HG02870 (cell line): ENCODE data around the gene CFAP90.
A peak's percentile ranks its signal among the peaks of the same experiment; 100 is the strongest.

Experiments used
- ATAC-seq: cut with Tn5 transposase; IDR thresholded peaks from one replicate; pipeline ENCODE4 v1.9.1; 2021; ENCODE audit warnings: mild to moderate bottlenecking, moderate library complexity; ENCODE audit not compliant: unreplicated experiment

The CFAP90 gene

DNA sequence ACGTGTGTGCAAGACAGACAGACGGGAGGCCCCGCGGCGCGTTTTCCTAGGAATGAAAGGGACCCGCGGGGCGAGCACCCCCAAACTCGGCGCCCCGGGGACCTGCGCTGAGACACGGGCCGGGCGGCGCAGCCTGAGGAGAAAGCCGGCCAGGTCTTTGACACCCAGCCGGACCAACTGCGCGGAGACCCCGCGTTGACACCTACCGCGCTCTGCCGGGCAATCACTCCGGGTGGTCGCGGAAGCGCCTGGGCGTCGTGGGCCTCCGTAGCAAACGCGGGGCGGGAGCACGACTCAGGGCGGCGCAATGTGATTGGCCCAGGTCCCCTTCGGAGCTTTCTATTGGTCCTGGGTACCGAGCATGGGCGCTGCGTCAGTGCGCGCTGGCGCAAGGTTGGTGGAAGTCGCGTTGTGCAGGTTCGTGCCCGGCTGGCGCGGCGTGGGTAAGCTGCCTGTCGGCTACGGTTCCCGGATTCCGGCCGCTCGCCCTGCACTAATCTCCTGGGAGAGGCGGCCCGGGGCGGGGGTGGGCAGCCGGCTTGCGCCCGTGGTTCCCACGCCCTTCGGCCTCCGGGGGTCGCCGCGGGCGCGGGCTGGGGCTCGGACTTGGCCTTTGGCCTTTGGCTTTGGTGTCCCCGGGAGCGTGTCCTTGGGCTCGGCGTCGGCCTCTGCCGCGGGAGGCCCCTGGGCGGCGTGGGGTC lies 18.0 kb upstream of the CFAP90 start, which contains the start of the genes FASTKD3 and MTRR:
Gene FASTKD3, minus strand, starts transcription at position 259 of the 701 bp plus-strand sequence. CDS start 948 bp downstream, outside the sequence.
Gene MTRR, plus strand, starts transcription at position 376 of the 701 bp plus-strand sequence. CDS start 1,647 bp downstream, outside the sequence.
- peak; percentile 90 for ATAC-seq

DNA sequence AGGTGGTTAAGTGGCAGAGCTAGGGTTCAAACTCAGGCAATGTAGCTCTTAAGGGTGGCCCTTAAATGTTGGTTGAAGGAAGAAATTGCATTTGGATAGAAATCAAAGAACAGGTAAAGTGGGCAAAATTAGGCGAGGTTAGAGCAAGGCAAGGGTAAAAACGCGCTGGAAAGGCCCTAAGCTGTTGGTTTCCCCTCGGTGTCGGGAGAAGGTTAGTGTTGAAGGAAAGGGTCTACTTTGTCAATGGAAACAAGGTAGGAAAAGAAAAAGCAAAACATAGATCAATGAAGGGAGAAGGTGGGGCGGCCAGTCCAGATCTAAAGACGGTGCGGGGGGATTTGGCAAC lies 17.5 kb upstream of the CFAP90 start:
- ATAC-seq = no peak

DNA sequence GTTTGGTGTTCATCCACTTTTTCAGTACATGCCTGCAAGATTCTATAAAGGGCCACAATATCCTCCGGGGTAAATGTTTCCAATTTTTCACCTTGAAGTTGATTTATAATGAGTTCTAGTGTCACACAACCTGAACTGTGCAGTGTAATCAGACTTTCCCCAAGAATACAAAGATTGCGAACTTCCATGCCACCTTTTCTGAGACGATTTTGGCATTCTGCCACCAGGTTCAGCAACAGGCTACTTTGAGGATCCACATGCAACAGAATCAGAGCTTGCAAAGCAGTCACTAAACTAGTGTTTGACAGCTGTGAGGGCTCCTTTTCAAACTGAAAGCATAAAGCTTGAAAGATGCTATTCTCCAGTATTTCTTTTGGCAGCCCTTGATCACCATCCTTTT lies 16.3 kb upstream of the CFAP90 start:
- ATAC-seq = no peak

DNA sequence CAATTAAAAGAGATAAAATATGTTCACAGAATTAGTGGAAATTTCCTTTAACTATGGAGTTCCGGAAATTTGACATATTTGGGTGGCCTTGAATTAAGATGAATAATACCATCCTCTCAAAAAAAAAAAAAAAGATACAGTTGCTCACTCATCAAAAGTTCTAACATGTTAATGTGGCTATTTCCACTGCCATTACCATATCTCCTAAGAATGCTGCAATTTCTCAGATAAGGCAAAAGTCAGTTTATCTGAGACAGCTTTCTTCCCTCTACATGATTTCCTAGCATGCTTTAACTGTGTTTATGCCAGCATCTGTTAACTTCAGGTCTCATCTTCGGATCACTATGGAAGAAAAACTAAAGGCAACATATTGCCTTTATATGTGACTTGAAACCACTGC lies 15.3 kb upstream of the CFAP90 start:
- no peak for ATAC-seq

DNA sequence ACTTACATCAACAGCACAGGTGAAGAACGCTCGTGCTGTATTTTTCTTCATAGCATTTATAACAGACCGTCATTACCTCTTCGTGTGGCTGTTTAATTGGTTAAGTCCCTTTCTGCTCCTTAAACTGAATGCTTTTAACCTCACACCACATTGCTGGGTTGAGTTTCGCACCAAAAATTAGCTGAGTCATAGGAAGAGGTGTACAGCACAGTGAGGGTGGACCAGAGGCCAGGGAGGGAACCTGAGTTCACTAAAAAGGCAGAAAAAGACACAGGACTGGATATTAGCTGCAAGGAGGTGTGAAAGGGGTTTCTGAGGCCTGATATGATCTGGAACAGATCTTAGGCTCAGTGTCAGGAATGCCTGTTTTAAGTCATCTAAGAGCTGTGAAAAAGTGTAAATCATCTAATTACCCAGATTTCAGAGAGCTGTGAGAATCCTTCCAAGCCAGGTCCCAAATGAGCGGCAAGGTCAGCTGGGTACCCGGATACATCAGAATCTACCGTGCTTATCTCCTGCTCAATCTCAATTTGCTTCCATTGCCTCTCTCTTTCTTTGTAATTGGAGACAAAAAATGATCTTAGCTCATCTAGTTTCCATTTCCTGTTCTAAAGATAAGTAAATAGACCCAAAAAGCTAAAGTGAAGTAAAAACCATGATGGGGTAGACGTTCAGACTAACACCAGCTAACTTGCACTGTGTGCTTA lies 7.1 kb upstream of the CFAP90 start:
- ATAC-seq = peak; percentile 54

DNA sequence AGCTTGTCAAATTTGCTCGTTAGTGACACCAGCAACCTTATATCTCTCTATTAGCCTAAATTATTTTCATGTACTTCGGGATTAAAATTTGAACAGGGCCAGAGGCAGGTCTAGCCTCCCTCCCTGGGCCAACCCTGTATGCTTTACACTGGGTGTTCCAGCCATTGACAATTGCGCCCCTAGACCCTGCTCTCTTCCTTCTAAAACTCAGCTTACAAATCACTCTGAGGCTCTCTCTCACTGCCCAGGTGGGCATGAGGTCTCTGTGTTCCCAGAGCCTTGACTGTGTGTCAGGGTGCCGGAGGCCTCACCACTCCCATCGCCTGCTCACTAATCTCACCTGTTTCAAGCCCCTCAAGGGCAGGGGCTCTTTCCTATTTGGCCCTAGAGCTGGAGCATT lies 6.4 kb upstream of the CFAP90 start:
- ATAC-seq = no peak

DNA sequence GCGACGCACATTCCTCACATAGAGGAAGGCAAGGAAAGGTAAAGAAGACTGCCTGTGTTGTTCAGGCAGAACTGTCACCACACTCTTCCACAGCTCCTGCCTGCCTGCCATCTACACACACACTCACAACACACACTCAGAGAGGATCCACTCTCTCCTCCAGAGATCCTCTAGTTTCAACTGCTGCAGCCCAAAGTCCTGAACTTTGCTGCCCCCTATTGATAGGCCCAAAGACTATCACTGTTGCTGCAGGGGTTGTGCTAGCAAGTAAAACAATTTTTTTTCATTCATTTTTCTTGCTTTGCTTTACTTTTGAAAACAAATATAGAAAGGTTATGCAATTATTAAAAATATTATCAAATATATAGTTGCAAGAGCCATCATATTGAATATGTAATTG lies 5.9 kb upstream of the CFAP90 start:
- ATAC-seq = no peak

DNA sequence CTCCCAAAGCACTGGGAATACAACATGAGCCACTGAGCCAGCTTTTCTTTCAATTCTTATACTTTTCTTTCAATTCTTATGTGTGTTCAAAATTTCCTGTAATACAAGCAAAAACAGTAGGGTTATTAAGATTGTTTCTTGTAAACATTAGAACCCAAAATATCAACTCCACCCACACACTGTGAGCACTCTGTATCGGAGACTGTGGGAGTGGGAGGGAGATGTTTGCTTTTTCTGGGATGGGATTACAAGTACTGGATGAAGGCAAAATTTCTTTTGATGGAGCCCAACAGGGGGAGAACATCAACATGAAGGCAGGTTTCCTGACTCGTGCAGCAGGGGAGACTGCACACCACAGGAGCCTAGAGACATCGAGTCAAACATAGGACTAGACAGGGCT lies 4.7 kb upstream of the CFAP90 start:
- ATAC-seq = no peak

DNA sequence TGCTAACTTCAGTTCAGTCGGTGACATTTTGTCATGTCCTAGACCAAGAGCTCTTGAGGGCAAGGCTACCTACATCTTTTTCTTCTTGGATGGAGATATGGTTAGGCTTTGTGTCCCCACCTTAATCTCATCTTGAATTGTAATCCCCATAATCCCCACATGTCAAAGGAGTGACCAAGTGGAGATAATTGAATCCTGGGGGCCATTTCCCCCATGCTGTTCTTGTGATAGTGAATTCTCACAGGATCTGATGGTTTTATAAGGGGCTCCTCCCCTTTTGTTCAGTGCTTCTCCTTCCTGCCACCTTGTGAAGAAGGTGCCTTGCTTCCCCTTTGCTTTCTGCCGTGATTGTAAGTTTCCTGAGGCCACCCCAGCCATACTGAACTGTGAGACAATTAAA lies 2.1 kb upstream of the CFAP90 start:
- no peak for ATAC-seq

DNA sequence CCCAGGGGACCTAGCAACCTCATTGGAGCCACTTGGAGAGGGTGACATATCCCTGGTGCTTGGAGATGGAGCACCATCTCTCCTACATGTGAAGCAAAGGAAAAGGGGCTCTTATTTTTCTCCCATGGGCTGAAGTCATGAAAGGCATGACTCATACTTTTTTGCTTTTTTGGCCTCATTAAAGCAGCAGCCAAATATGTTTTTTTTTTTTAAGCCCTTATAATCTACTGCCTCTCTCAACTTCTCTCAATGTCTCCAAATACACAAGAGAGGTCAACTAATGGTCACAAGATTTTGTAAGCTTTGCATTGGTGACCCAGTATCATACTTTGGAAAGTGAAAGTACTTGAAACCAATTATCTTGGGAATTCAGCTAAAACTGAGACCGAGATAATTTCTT lies 1.6 kb upstream of the CFAP90 start:
- ATAC-seq = no peak

DNA sequence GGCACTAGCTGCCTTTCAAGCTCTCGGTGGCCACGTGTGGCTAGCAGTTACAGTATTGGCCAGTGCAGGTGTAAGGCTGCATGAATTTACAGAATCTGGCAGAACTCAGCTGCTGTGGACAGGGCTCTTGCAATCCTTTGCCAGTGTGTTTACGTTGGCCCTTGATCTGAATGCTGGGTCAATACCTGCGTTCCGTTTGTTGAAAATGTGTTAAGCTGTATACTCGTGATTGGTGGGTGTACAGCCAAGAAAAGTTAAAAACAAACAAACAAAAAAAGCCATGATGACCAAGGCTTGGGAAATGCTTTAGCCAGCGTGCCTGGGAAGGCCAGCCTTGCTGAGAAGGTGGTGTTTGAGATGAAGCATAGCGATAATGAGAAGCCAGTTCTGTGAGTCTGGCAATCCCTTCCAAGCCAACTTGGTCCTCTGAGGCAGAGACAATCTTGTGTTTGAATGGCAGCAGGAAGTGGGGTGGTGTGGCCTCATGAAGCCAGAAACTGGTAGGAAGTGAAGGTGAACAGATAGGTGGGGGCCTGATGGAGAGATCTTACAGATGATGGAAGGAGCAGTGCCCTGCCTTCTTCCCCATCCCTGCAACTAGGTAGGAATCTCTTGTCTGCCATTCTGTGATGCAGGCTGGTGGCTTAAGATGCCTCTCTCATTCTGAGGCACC lies 820 bp upstream of the CFAP90 start:
- no peak for ATAC-seq

DNA sequence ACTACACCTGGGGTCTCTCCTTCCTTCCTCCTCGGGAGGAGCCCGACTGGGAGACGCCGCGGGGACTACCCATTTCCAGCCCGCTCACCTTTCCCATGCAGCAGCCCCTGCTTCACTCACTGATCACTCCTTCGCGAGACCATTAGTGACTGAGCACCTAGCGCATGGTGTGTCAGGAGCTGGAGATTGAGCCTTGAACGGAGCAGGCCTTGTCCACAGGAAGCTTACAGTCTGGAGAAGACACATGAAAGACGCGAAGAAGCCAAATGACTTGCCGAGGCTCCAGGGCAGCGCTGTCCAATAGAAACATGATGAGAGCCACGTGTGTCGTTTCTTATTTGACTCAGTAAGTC lies 283 bp upstream of the CFAP90 start:
- ATAC-seq = no peak

DNA sequence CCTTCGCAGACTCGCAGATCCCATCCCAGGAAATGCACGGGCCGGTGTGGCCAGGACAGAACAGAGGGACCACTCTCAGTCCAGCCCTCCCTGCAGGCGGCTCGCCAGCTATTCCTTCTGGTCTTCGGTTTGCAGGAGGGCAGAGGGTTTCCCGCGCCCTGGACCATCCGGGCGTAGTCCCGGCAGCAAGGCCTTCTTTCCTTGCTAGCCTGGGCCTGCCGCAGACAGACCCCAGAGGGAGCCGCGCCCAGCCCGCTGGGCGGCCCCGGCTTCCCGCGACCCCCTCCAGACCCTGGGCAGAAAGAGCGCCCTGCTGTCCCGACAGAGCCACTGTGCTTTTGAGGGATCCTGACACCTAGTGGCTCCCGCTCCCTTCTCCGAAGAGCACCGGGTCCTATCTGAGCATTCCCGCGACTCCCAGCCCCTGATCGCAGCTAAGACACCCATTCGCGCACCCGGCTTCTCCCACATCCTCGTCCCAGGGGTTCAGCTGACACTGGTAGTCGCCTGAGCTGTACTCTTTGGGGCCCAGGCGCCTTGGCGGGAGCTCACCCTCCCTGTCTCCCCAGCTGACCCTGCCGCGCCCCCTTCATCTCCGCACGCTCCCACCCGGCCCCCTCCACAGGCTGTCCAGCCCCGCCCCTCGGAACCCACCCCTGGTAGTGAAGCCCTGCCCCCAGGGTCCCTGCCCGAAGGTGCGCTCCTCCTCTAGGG lies 1.1 kb downstream of the CFAP90 start:
- no peak for ATAC-seq

DNA sequence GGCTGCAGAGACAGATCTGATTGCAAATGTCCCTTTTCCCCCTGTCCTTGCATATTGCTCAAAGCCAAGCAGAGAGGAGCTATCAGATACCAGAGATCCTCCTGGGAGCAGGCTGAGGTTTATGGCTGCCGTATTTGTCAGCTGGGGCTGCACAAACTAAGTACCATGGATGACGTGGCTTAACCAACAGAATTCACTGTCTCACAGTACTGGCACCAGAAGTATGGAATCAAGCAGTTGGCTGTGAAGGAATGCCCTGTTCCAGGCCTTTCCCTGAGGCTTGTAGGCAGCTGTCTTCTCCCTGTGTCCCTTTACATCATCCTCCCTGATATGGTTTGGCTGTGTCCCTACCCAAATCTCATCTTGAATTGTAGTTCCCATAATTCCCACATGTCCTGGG lies 2.6 kb downstream of the CFAP90 start:
- ATAC-seq = no peak

DNA sequence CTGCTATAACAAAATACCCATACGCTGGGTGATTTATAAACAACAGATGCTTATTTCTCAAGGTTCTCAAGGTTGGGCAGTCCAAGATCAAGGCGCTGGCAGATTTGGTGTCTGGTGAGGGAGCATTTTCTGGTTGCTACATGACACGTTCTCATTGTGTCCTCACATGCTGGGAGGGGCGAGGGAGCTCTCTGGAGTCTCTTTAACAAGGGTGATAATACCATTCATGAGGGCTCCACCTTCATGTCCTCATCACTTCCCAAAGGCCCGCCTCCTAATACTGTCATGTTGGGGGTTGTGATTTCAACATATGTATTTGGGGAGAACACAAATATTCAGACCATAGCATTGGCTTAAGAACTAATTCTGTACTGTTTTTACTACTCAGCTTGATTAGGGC lies 4.6 kb downstream of the CFAP90 start:
- ATAC-seq = no peak

DNA sequence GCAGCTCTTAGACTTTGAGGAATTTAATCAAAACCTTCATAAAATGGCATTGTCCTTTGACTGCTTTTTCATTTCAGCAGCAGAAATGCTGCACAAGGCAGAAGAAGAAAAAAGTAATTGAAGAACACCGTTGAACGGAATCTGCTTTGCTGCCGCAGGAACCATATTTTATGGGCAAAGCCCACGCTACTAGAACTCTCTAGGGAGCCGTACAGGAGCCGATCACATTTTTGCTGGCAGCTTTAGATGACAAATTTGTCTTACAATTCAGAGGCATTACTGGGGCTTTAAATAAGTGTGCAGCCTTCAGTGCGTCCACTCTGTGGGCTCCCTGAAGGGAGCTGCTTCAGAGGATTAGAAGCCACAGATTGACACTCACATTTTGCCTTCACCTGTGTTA lies 5.4 kb downstream of the CFAP90 start:
- ATAC-seq = no peak

DNA sequence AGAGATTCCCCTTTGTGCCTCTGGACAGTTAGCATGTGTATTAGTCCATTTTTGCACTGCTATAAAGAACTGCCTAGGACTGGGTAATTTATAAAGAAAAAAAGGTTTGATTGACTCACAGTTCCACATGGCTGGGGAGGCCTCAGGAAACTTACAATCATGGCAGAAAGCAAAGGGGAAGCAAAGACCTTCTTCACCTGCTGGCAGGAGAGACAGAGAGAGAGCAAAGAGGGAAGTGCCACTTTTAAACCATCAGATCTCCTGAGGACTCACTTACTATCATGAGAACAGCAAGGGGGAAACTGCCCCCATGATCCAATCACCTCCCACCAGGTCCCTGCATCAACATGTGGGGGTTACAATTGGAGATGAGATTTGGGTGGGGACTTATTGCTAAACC lies 6.0 kb downstream of the CFAP90 start:
- no peak for ATAC-seq

DNA sequence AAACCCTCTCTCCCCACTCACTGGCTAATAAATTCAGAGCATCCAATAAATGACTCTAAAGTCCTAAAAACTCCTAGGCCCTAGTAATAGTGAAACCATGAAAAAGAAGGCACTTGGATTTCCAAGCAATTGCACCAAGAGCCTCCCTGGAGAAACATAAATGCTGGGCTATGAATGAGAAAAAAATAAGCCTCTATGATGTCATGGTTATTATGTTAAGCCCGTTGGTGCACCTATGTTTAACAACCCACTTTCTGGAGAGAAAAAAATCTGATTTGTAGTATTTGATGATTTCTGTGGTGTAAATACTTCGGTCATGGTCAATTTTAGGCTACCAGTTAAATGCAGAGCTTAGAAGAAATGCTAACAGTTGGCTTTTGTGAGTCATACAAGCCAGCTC lies 8.4 kb downstream of the CFAP90 start:
- no peak for ATAC-seq

DNA sequence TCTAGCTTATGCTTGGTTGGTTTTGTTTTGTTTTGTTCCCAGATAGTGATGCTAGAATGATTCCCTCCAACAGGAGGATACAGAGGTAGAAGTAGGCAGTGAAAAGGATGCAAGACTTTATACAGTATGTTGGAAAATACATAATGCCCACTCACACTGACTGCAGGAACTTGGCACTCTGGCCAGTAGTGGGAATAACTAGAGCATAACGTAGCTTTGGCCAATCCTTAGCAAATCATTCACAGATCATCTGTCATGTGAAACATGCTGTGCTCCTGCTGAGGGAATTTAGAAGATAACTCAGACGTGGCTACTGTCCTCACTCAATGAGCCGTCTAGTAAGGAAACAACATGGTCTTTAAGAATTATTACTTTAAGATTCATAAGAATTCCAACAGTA lies 13.5 kb downstream of the CFAP90 start:
- no peak for ATAC-seq

DNA sequence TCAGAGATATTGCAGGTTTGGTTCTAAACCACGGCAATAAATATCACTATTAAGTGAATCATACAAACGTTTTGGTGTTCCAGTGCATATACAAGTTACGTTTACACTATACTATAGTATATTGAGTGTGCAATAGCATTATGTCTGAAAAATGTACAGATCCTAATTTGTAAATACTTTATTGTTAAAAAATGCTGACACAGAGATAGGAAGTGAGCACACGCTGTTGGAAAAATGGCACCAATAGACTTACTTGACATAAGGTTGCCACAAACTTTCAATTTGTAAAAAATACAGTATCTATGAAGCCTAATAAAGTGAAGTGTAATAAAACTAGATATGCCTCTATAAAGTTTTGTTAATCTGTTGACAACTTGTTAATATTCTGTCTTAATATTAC lies 16.0 kb downstream of the CFAP90 start:
- no peak for ATAC-seq

DNA sequence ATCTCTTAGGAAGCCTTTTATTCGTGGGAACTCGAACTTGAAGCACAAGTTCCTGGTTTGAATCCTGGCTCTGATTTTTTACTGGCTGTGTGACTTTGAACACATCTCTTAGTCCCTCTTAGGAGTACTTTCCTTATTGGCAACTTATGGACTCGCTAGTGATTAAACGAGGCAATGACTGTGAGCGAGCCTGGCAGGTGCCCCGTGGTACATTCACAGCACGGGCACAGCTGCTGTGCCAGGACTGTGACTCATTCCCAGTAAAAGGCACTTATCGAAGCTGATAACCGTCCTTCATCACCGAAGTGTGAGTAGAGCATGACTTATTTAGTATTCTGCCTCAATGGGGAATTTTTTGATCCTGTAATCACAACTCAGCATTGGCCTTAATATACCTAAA lies 22.7 kb downstream of the CFAP90 start:
- ATAC-seq = no peak

DNA sequence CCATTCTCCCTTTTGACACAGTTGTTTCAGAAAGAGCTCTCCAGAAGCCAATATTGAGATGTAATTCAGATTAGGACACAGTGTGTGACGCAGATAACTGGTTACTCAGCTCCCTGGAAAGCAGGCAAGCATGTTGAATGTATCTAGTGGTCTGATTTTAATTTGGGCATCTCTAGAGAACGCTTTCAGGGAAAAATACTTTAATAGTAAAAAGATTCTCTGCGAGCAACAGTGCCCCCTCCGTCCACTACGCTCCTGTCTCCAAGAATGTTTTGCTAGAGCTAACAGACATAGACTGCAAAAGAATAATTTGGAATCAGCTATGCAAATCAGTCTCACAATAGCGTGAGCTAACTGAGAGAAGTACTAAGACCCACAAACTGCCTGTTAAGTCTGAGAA lies 23.3 kb downstream of the CFAP90 start:
- no peak for ATAC-seq
